Measurements from ENCODE around the gene SCYGR1.
"Not testable (repeated sequence)": the region's sequence is repeated elsewhere in the genome, so short reads cannot be mapped to it uniquely, and the experiment has no call there.

The SCYGR1 gene

DNA sequence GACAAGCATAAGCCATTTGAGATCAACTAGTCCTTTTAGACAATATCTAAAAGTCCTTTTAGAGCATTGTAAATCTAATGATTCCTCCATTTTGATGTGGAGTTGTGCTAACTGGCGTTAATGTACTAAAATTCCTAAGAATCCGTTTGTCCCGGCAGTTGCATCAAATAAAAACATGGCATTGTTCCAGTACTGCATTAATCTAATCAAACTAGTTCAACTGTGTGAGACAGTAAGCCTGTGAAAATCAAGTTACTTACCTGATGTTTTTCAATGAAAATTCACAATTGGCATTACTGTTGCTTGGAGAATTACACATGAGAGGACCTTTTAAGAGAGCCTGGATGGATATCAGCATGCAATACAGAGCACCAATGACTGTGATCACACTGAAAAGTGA lies 21.9 kb downstream of the SCYGR1 start:
- no peak for DNase-seq (ENCODE audit: insufficient read length)
- FAIRE-seq: no peak

DNA sequence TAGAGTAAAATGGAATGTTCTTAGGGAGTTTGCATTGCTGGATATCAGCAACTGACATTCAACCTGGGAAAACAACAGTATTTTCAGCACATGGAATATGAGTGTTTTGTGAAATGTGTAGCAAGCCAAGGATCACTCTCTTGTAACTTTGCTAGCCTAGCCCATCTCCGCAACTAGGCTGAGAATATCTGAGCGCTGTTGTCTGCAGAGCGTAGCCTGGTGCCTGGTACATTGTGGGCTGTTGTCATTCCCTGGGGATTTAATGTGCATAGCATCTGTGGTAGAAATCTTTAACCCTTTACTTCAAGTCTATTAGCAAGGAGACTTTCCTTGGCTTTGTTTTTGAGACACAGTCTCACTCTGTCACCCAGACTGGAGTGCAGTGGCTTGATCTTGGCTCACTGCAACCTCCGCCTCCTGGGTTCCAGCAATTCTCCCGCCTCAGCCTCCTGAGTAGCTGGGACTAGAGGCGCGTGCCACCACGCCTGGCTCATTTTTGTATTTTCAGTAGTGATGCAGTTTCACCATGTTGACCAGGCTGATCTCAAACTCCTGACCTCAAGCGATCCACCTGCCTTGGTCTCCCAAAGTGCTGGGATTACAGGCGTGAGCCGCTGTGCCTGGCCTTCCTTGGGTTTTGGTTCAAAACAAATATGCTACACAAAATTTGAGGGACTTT lies 23.0 kb downstream of the SCYGR1 start:
- FAIRE-seq; DNase-seq (ENCODE audit: insufficient read length): not testable (repeated sequence)

More for the DNA sequence above, 21.9 kb downstream of the SCYGR1 start:
- TF ChIP-seq TAF1 (IDR thresholded peaks at IDR 0.05; ENCODE audit: borderline replicate concordance, low read depth, low read length): no peak
- TF ChIP-seq POLR2AphosphoS5 (IDR thresholded peaks at IDR 0.05; ENCODE audit: low read depth, low read length): no peak
- TF ChIP-seq POLR2A (IDR thresholded peaks at IDR 0.05; ENCODE audit: low read depth, low read length): no peak

DNA sequence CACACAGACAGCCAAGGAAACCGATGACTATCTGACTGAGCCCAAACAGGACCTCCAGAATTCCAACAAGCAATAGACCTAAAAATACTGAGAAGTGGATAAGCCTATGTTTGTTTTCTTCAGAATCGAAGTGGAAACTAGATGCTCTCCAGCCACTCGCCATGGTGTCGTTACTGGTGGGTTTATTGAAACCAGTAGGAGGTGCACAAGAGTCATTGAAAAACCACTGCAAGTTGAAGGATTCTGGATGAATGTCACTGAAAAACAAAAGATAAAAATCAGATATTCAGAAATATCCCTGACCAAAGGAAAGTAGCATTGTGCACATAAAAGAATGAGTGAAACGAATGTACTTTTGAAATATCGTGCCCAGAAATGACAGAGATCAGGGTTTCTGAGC lies 24.0 kb downstream of the SCYGR1 start:
- DNase-seq (ENCODE audit: insufficient read length): no peak

DNA sequence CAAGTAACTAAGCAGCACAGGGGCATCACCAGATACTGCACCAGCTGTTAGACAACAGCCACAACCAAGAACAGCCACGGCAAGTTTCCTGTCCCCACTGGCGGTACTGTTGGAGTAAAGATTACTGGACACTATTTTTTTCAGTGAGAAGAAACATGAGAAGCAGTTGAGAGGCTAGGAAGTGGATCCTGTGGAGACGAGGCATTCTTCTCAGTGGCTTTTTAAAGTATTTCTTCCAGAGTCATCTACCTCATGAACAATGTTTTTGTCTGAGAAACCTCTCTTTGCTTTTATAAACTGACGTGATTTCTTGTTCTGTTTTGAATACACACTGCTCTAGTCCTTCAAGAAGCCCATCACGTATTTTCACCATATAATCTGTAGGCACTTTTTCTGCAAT lies 27.4 kb downstream of the SCYGR1 start:
- TF ChIP-seq POLR2A (IDR thresholded peaks at IDR 0.05; ENCODE audit: low read depth, low read length): no peak
- TF ChIP-seq TAF1 (IDR thresholded peaks at IDR 0.05; ENCODE audit: borderline replicate concordance, low read depth, low read length): no peak
- no peak for TF ChIP-seq POLR2AphosphoS5 (IDR thresholded peaks at IDR 0.05; ENCODE audit: low read depth, low read length)
- FAIRE-seq (no peak), DNase-seq (ENCODE audit: insufficient read length) (no peak)

More for the DNA sequence above, 24.0 kb downstream of the SCYGR1 start:
- no peak for TF ChIP-seq TAF1 (IDR thresholded peaks at IDR 0.05; ENCODE audit: borderline replicate concordance, low read depth, low read length)
- no peak for FAIRE-seq

DNA sequence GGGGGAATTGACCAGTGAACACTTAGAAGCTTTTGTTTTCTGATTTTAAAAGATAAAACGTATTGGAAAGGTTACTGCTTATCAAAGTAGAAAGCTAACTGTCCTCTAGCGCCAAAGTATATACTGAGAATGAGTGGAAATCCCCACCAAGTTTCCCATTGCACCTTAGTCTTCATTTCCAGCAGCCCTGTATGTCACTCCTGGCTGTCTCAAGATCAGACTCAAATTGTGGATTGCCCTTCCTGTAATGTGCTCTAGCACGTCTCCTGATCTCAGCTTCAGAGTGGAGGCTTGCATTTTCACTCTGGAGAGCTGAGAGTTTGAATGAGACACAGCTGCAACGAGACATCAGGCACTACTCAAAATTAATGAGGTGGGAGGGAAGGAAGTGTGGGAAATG lies 36.1 kb downstream of the SCYGR1 start:
- DNase-seq (ENCODE audit: insufficient read length) (no peak), FAIRE-seq (peak; percentile 80)
- 0 out of 2 replicates have a peak, but pooled peaks have one; percentile 37 for TF ChIP-seq POLR2AphosphoS5 (IDR thresholded peaks at IDR 0.05; ENCODE audit: low read depth, low read length)
- TF ChIP-seq POLR2A (IDR thresholded peaks at IDR 0.05; ENCODE audit: low read depth, low read length): no peak; the same call in 1 of the 2 replicates

- FAIRE-seq: no peak
- DNase-seq (ENCODE audit: insufficient read length): no peak
- TF ChIP-seq TAF1 (IDR thresholded peaks at IDR 0.05; ENCODE audit: borderline replicate concordance, low read depth, low read length) (no peak), POLR2AphosphoS5 (IDR thresholded peaks at IDR 0.05; ENCODE audit: low read depth, low read length) (no peak), POLR2A (IDR thresholded peaks at IDR 0.05; ENCODE audit: low read depth, low read length) (no peak)
Measured at GRCh38 chr2:227349989-227350612, 37.6 kb downstream of the SCYGR1 start.

GRCh38 chr2:227348324-227348723 lies 39.4 kb downstream of the SCYGR1 start:
- TF ChIP-seq TAF1 (IDR thresholded peaks at IDR 0.05; ENCODE audit: borderline replicate concordance, low read depth, low read length): no peak
- TF ChIP-seq POLR2AphosphoS5 (IDR thresholded peaks at IDR 0.05; ENCODE audit: low read depth, low read length): no peak
- TF ChIP-seq POLR2A (IDR thresholded peaks at IDR 0.05; ENCODE audit: low read depth, low read length): no peak
- FAIRE-seq (no peak), DNase-seq (ENCODE audit: insufficient read length) (no peak)

GRCh38 chr2:227347117-227347516 lies 40.6 kb downstream of the SCYGR1 start:
- TF ChIP-seq POLR2A (IDR thresholded peaks at IDR 0.05; ENCODE audit: low read depth, low read length) (no peak), TAF1 (IDR thresholded peaks at IDR 0.05; ENCODE audit: borderline replicate concordance, low read depth, low read length) (no peak), POLR2AphosphoS5 (IDR thresholded peaks at IDR 0.05; ENCODE audit: low read depth, low read length) (no peak)
- no peak for DNase-seq (ENCODE audit: insufficient read length)
- no peak for FAIRE-seq

GRCh38 chr2:227344231-227344630 lies 43.5 kb downstream of the SCYGR1 start:
- FAIRE-seq (no peak), DNase-seq (ENCODE audit: insufficient read length) (no peak)
- TF ChIP-seq POLR2A (IDR thresholded peaks at IDR 0.05; ENCODE audit: low read depth, low read length) (no peak), POLR2AphosphoS5 (IDR thresholded peaks at IDR 0.05; ENCODE audit: low read depth, low read length) (no peak), TAF1 (IDR thresholded peaks at IDR 0.05; ENCODE audit: borderline replicate concordance, low read depth, low read length) (no peak)

DNA sequence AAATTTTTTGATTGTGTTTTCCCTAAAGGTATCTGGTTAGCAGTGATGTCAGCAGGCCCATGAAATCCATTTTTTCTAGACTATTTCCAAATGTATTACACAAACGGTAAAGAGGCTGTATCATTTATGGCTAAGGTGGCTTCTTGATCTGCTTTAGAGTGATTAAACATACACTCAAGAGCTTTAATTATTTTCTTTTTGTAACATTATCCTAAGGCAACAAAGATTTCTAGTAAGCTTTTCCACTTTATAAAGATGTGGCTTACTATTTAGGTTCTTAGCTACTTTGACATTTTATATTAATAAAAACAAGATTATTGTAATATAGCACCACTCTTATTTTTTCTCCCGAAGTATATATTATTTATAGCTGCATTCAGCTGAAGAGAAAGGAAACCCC lies 46.2 kb downstream of the SCYGR1 start:
- FAIRE-seq (no peak), DNase-seq (ENCODE audit: insufficient read length) (no peak)
- TF ChIP-seq POLR2A (IDR thresholded peaks at IDR 0.05; ENCODE audit: low read depth, low read length): no peak
- no peak for TF ChIP-seq POLR2AphosphoS5 (IDR thresholded peaks at IDR 0.05; ENCODE audit: low read depth, low read length)

DNA sequence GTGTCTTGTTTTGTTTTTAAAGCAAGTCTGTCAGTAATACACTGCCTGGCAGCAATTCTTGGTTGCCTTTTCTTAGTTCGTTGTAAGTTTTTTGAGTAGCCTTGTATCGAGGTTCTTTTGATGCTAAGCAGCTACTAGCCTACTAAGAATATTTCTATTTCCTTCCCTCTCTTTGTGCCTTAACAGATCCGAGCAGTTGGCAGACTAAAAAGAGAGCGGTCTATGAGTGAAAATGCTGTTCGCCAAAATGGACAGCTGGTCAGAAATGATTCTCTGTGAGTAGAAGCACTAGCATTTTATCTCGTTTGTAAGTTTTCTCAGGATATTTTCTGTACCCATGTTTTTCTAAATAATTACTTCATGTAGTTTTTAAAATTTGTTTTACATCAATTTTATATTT lies 47.6 kb downstream of the SCYGR1 start:
- no peak for FAIRE-seq
- DNase-seq (ENCODE audit: insufficient read length): no peak
- no peak for TF ChIP-seq TAF1 (IDR thresholded peaks at IDR 0.05; ENCODE audit: borderline replicate concordance, low read depth, low read length)
- no peak for TF ChIP-seq POLR2A (IDR thresholded peaks at IDR 0.05; ENCODE audit: low read depth, low read length)
- no peak for TF ChIP-seq POLR2AphosphoS5 (IDR thresholded peaks at IDR 0.05; ENCODE audit: low read depth, low read length)

- FAIRE-seq: peak; percentile 64
- TF ChIP-seq POLR2A (IDR thresholded peaks at IDR 0.05; ENCODE audit: low read depth, low read length): no peak
- no peak for TF ChIP-seq TAF1 (IDR thresholded peaks at IDR 0.05; ENCODE audit: borderline replicate concordance, low read depth, low read length)
- no peak for TF ChIP-seq POLR2AphosphoS5 (IDR thresholded peaks at IDR 0.05; ENCODE audit: low read depth, low read length)
- no peak for DNase-seq (ENCODE audit: insufficient read length)
Measured at GRCh38 chr2:227339098-227339599, 48.6 kb downstream of the SCYGR1 start.
